ENCODE results near the gene NSUN2. TPM values are rescaled to one million over a fixed set of nuclear protein-coding genes. Genes with fewer than 3 reads are reported as not detected.
A peak's percentile ranks its signal among the peaks of the same experiment; 100 is the strongest.

NSUN2 gene
- 10 to 100 TPM; 34.7 to 52.1 (median 40.7) TPM for total RNA-seq
- polyA plus RNA-seq, result 10 to 100 TPM; 33.5 to 33.8 TPM
- long read RNA-seq, donor 1, transcript NSUN2-201 (19 exons, 3,303 nt), result major isoform, 51 of 75 reads
- long read RNA-seq, donor 1, partial matches to known transcripts, result 14 of 75 reads
- long read RNA-seq, donor 1, other reads (novel, unspliced or antisense), result 7 of 75 reads
- long read RNA-seq, donor 2, transcript NSUN2-201 (19 exons, 3,303 nt), result major isoform, 5 of 9 reads
- long read RNA-seq, donor 2, partial matches to known transcripts, result 0 of 9 reads
- long read RNA-seq, donor 2, other reads (novel, unspliced or antisense), result 0 of 9 reads
- long read RNA-seq, donor 3, transcript NSUN2-206 (18 exons, 2,619 nt), result minor isoform, 7 of 81 reads
- long read RNA-seq, donor 3, transcript NSUN2-201 (19 exons, 3,303 nt), result major isoform, 49 of 81 reads
- long read RNA-seq, donor 3, partial matches to known transcripts, result 8 of 81 reads
- long read RNA-seq, donor 3, other reads (novel, unspliced or antisense), result 14 of 81 reads

GRCh38 chr5:6632888-6633468 lies at the start of gene NSUN2, which contains the start of gene SRD5A1:
TSS of gene NSUN2 (minus strand) at chr5:6633044. CDS start at chr5:6632979, 65 bp downstream.
TSS of gene SRD5A1 (plus strand) at chr5:6633440. CDS start at chr5:6633577, 137 bp downstream.
- H3K9me3 ChIP-seq, result no peaks in the 10 kb centered on the region
- 0% methylated on average over 20 to 66 of the region's 66 CpGs for WGBS, 3 donors
- TF ChIP-seq CTCF (IDR thresholded peaks at IDR 0.05), result no peak
- peak; percentile 39 for TF ChIP-seq POLR2A (IDR thresholded peaks at IDR 0.05)
- TF ChIP-seq EP300 (IDR thresholded peaks at IDR 0.05), result no peak
- DNase-seq, result peak; percentile 89 to 94 (median 91)
- peak within 1 kb of the TSS; percentile 93 for H3K27ac ChIP-seq
- intact Hi-C loops (cut with DNase I), result loop anchor here (5.0 to 10.0 kb wide), 5 partner anchors 72 to 112 kb away; partner anchors contain the start of gene TENT4A (in 1 of the 4)
- no peaks in the 10 kb centered on the region for H3K27me3 ChIP-seq
- H3K4me3 ChIP-seq, result peak within 1 kb of the TSS; percentile 87
- peaks cover 1% of the 10 kb centered on the region for H3K4me1 ChIP-seq (ENCODE audit: insufficient read depth)
- no peaks in the 10 kb centered on the region for H3K36me3 ChIP-seq

DNA sequence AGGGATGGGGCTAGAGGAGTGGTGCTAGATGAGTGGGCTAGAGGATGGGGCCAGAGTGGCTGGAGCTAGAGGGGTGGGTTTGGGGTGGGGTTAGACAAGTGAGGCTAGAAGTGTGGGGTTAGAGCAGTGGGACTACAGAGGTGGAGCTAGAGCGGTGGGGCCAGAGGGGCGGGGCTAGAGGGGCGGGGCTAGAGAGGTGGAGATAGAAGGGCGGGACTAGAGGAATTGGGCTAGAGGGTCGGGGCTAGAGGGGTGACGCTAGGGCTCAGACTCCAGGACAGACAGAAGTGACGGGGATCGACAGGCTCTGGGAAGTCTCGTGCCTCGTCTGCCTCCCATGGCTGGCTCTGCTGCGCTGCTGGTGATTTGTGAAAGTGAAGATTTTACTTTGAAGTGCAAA lies 49.4 kb upstream of the NSUN2 start:
- Histone ChIP-seq H3K9me3 (no peaks in the 10 kb centered on the region), H3K27me3 (no peaks in the 10 kb centered on the region), H3K36me3 (no peaks in the 10 kb centered on the region), H3K4me3 (no peak overlapping the region), H3K4me1 (ENCODE audit: insufficient read depth) (no peaks in the 10 kb centered on the region), H3K27ac (no peak overlapping the region)
- 56 to 70% (median 65%) methylated on average over 11 of the region's 11 CpGs for WGBS, 3 donors
- no peak for TF ChIP-seq EP300 (IDR thresholded peaks at IDR 0.05)
- no peak for TF ChIP-seq POLR2A (IDR thresholded peaks at IDR 0.05)
- TF ChIP-seq CTCF (IDR thresholded peaks at IDR 0.05), result no peak
- no peak for DNase-seq
- intact Hi-C loops (cut with DNase I), result no loop called here

GRCh38 chr5:6681682-6682081 lies 48.8 kb upstream of the NSUN2 start:
- no peak for DNase-seq
- H3K9me3 ChIP-seq, result no peaks in the 10 kb centered on the region
- no peak overlapping the region for H3K4me3 ChIP-seq
- TF ChIP-seq EP300 (IDR thresholded peaks at IDR 0.05) (no peak), POLR2A (IDR thresholded peaks at IDR 0.05) (no peak), CTCF (IDR thresholded peaks at IDR 0.05) (no peak)
- no peaks in the 10 kb centered on the region for H3K36me3 ChIP-seq
- intact Hi-C loops (cut with DNase I), result no loop called here
- no peak overlapping the region for H3K27ac ChIP-seq
- H3K27me3 ChIP-seq, result no peaks in the 10 kb centered on the region
- 82 to 93% (median 89%) methylated on average over 2 of the region's 2 CpGs for WGBS, 3 donors
- H3K4me1 ChIP-seq (ENCODE audit: insufficient read depth), result no peaks in the 10 kb centered on the region

- Histone ChIP-seq H3K4me1 (ENCODE audit: insufficient read depth) (no peaks in the 10 kb centered on the region), H3K9me3 (no peaks in the 10 kb centered on the region), H3K27ac (no peak overlapping the region), H3K4me3 (no peak overlapping the region), H3K27me3 (no peaks in the 10 kb centered on the region), H3K36me3 (no peaks in the 10 kb centered on the region)
- no peak for TF ChIP-seq CTCF (IDR thresholded peaks at IDR 0.05)
- TF ChIP-seq EP300 (IDR thresholded peaks at IDR 0.05), result no peak
- TF ChIP-seq POLR2A (IDR thresholded peaks at IDR 0.05), result no peak
- WGBS, 3 donors, result 56 to 69% (median 65%) methylated on average over 6 of the region's 6 CpGs
- DNase-seq, result no peak
- intact Hi-C loops (cut with DNase I), result no loop called here
Observed at GRCh38 chr5:6680922-6681321, 48.1 kb upstream of the NSUN2 start.

Measured in ovary (tissue), 10 donors.